SK-N-MC (cell line): ENCODE results near the gene FSTL4.

ENCODE experiments used
- DNase-seq: peaks from one replicate; pipeline ENCODE4 v3.0.0-alpha.2; 2011; ENCODE audit warnings: low read depth, low spot score
- H3K27ac ChIP-seq: fragments of 200-600 bp; sonication (generic); 2 replicates; pipeline ENCODE4 v1.5.1; 2016; ENCODE audit warnings: mixed run types
- H3K36me3 ChIP-seq: fragments of 200-600 bp; sonication (generic); 2 replicates; pipeline ENCODE4 v1.6.1; 2017; ENCODE audit warnings: antibody characterized with exemption, low read length, mixed read lengths; ENCODE audit not compliant: insufficient read depth
- H3K4me3 ChIP-seq: fragments of 200-600 bp; sonication (generic); 2 replicates; pipeline ENCODE4 v1.5.1; 2016
- H3K9ac ChIP-seq: fragments of 200-600 bp; sonication (generic); 2 replicates; pipeline ENCODE4 v1.8.0; 2017; ENCODE audit warnings: mixed run types, mixed read lengths; ENCODE audit not compliant: insufficient read length
- H3K9me3 ChIP-seq: fragments of 200-600 bp; sonication (generic); 2 replicates; pipeline ENCODE4 v1.6.1; 2017; ENCODE audit warnings: low read depth, mild to moderate bottlenecking, antibody characterized with exemption, low read length, moderate library complexity, mixed read lengths
- EZH2 ChIP-seq: fragments of 200-600 bp; sonication (generic); IDR thresholded peaks from one replicate; pipeline ENCODE4 v1.6.1; 2017; ENCODE audit warnings: antibody characterized with exemption
- FOXP2 ChIP-seq: optimal IDR thresholded peaks from 2 replicates; pipeline ENCODE3; 2011; ENCODE audit warnings: mild to moderate bottlenecking, moderate library complexity; ENCODE audit not compliant: insufficient read depth; ENCODE audit errors: extremely low read length, control extremely low read depth
- POLR2AphosphoS5 ChIP-seq: IDR thresholded peaks from 2 replicates; pipeline ENCODE4 v1.6.1; 2012; ENCODE audit warnings: mild to moderate bottlenecking, low read depth, low read length, borderline replicate concordance

FSTL4 gene

GRCh38 chr5:133420440-133421301 is 191.7 kb downstream of the FSTL4 start:
- Histone ChIP-seq H3K9ac (no peak overlapping the region), H3K36me3 (no peaks in the 10 kb centered on the region), H3K27ac (no peak overlapping the region), H3K9me3 (no peaks in the 10 kb centered on the region), H3K4me3 (no peak overlapping the region)
- DNase-seq = no peak
- no peak for TF ChIP-seq EZH2
- TF ChIP-seq POLR2AphosphoS5 = no peak
- TF ChIP-seq FOXP2 = no peak

GRCh38 chr5:133415906-133416305 is 196.4 kb downstream of the FSTL4 start:
- TF ChIP-seq EZH2 = no peak
- no peak for TF ChIP-seq FOXP2
- no peak for TF ChIP-seq POLR2AphosphoS5
- Histone ChIP-seq H3K4me3 (no peak overlapping the region), H3K36me3 (no peaks in the 10 kb centered on the region), H3K9me3 (no peaks in the 10 kb centered on the region), H3K27ac (no peak overlapping the region), H3K9ac (no peak overlapping the region)
- no peak for DNase-seq

DNA sequence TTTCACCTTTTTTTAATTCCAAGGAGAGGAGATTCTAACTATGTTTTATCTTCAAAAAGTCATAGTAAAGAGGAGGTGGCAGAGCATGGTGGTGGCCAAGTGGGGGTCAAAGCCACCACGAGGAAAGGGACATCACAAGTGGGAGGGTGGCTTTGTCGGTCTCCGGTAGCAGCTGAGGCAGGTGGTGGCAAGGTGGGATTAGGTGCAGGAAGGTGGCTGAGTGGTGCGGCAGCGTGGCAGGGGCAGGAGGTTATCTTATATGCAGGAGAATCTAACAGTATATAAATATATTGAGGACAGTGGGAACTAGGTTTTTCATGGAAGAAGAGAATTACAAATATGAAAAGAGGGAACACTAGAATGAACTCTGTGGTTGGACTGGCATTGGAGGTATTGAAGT is 196.8 kb downstream of the FSTL4 start:
- no peak overlapping the region for H3K27ac ChIP-seq
- no peaks in the 10 kb centered on the region for H3K36me3 ChIP-seq
- no peak overlapping the region for H3K9ac ChIP-seq
- TF ChIP-seq FOXP2 = no peak
- TF ChIP-seq POLR2AphosphoS5 = no peak
- no peak for TF ChIP-seq EZH2
- no peak overlapping the region for H3K4me3 ChIP-seq
- DNase-seq = no peak
- no peaks in the 10 kb centered on the region for H3K9me3 ChIP-seq

DNA sequence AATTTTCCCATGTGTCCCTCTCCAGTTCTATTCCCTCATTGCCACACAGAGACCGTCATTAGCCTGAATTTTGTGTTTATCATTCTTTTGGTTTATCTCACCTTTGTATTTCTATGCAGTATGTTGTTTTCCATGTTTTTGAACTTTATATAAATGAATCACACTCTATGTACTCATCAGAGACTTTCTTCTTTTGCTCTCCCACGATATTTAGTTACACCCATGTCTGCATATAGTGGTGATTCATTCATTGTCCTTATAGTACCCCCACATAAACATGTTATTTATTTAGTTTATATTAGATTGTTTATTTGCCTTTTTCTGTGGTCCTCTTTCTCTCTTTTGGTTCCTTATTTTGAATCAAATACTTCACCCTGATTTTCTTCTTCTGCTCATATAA is 199.7 kb downstream of the FSTL4 start:
- no peak overlapping the region for H3K27ac ChIP-seq

DNA sequence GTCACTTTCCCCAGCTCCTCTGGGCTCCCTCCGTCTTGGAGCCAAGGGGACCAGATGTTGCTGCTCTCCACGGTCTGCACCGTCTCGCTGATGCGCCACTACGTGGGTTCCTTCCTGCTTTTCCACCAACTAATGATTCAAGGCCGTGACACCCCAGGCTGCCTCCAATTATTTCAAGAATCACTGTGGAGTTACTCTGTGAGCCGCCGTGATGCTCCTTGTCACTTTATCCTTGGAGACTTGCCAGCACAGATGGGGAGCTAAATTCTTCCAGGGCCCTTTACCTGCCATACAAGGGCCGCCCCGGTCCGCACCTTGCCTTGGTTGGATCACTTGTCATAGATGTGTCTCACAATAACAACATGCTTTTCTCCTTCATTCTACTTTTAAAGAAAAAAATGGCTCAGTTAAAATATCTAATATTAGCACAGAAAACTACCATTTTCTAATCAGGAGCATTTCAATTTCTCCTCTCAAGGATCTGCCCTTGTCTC is 202.0 kb downstream of the FSTL4 start:
- no peak overlapping the region for H3K9ac ChIP-seq
- no peaks in the 10 kb centered on the region for H3K9me3 ChIP-seq
- TF ChIP-seq POLR2AphosphoS5 = no peak
- no peak for TF ChIP-seq FOXP2
- no peak for TF ChIP-seq EZH2
- no peak overlapping the region for H3K27ac ChIP-seq
- H3K36me3 ChIP-seq = no peaks in the 10 kb centered on the region
- no peak overlapping the region for H3K4me3 ChIP-seq
- no peak for DNase-seq

More for the DNA sequence above, 199.7 kb downstream of the FSTL4 start:
- H3K4me3 ChIP-seq = no peak overlapping the region
- no peak overlapping the region for H3K9ac ChIP-seq
- no peak for DNase-seq
- TF ChIP-seq FOXP2 (no peak), POLR2AphosphoS5 (no peak), EZH2 (no peak)
- no peaks in the 10 kb centered on the region for H3K9me3 ChIP-seq
- H3K36me3 ChIP-seq = no peaks in the 10 kb centered on the region

GRCh38 chr5:133409210-133409674 is 203.1 kb downstream of the FSTL4 start:
- TF ChIP-seq FOXP2 (no peak), EZH2 (no peak), POLR2AphosphoS5 (no peak)
- DNase-seq = no peak
- no peak overlapping the region for H3K27ac ChIP-seq

DNA sequence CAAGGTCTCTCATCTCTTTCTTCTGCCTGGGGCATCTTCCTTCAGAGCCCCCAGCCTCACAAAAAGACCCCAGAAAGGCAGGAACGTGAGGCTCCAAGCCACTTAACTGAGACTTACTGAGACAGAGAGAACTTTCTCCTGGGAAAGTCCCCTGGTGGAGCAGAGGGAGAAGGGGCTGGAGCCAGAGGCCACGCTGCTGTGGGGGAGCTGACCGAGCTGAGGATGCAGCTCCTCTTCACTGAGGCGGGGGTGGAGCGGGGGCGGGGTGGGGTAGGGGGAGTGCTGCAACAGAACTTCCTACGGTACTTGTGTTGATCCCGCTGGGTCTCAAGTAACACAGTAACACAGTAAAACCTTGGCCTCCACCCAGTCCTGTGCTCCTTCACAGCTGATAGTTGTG is 204.0 kb downstream of the FSTL4 start:
- Histone ChIP-seq H3K9ac (no peak overlapping the region), H3K36me3 (no peaks in the 10 kb centered on the region)
- TF ChIP-seq EZH2 (no peak), FOXP2 (no peak), POLR2AphosphoS5 (no peak)

More at GRCh38 chr5:133409210-133409674, 203.1 kb downstream of the FSTL4 start:
- no peak overlapping the region for H3K9ac ChIP-seq
- no peak overlapping the region for H3K4me3 ChIP-seq
- no peaks in the 10 kb centered on the region for H3K9me3 ChIP-seq
- no peaks in the 10 kb centered on the region for H3K36me3 ChIP-seq

DNA sequence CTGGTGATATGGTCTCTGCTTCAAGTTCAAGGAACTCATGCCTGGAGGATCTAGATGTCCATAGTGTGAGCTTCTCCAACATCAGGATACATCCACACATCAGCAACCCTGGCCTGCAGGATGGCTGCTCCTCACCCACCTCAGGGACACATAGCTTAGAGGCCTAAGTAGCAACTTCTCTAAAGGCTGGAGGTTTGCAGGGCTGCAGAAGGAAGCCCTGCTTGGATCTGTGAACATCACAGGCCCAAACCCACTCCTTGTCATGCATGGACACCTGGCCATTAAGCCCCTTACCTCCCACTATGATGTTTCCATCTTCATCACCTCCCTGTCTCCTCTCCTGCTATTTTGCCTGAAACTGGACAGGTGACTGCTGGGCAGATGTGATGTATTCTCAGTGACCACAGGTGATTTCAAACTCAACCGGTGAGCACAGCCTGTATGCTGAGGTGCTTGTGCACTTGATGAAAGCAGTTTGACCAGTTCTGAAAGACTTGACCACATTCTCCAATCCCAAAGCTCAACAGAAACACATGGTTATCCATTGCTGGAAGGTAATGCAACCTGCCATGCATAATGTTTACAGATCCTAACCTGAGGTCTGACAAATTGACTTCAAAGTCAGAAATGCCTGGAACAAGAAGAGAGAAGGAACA is 205.2 kb downstream of the FSTL4 start:
- Histone ChIP-seq H3K4me3 (no peak overlapping the region), H3K9me3 (no peaks in the 10 kb centered on the region), H3K27ac (no peak overlapping the region), H3K9ac (no peak overlapping the region), H3K36me3 (no peaks in the 10 kb centered on the region)
- DNase-seq = no peak
- TF ChIP-seq EZH2 = no peak
- no peak for TF ChIP-seq POLR2AphosphoS5
- no peak for TF ChIP-seq FOXP2

More for the DNA sequence above, 204.0 kb downstream of the FSTL4 start:
- no peaks in the 10 kb centered on the region for H3K9me3 ChIP-seq
- H3K27ac ChIP-seq = no peak overlapping the region
- H3K4me3 ChIP-seq = no peak overlapping the region
- no peak for DNase-seq
